Psoas muscle (tissue), 8 donors: Measurements from ENCODE around the gene ZNF718. TPM values are rescaled to one million over a fixed set of nuclear protein-coding genes. Genes with fewer than 3 reads are reported as not detected.
A peak's percentile ranks its signal among the peaks of the same experiment; 100 is the strongest.
"Not testable (repeated sequence)": the region's sequence is repeated elsewhere in the genome, so short reads cannot be mapped to it uniquely, and the experiment has no call there.

Experiments
- ATAC-seq, 4 donors: fragments of 200-7000 bp; cut with Tn5 transposase; one replicate each; pipeline ENCODE4 v1.9.1; 2020; ENCODE audit warnings: moderate library complexity in 3 of 4, mild to moderate bottlenecking in 2 of 4
- DNase-seq, 2 donors: peaks; one replicate each; pipeline ENCODE4 v3.0.0-alpha.2; 2020
- H3K27ac ChIP-seq: fragments of 200-600 bp; one replicate; pipeline ENCODE4 v1.8.0; 2022
- H3K27me3 ChIP-seq, 3 donors: fragments of 200-600 bp in 1 of 3; one replicate each; pipeline versions ENCODE4 v1.6.1 to v1.8.0; 2013 to 2022; ENCODE audit warnings: low read length in 2 of 3, mild to moderate bottlenecking in 2 of 3, moderate library complexity in 1 of 3; ENCODE audit not compliant: insufficient read depth in 3 of 3
- H3K36me3 ChIP-seq, 2 donors: fragments of 200-600 bp in 1 of 2; one replicate each; pipeline versions ENCODE4 v1.6.1 to v1.8.0; 2013 to 2022; ENCODE audit warnings: low read depth in 1 of 2, mild to moderate bottlenecking in 1 of 2, moderate library complexity in 1 of 2; ENCODE audit not compliant: insufficient read depth in 1 of 2
- H3K4me1 ChIP-seq: fragments of 200-600 bp; one replicate; pipeline ENCODE4 v1.8.0; 2022
- H3K4me3 ChIP-seq: fragments of 200-600 bp; one replicate; pipeline ENCODE4 v1.8.0; 2022; ENCODE audit warnings: mild to moderate bottlenecking
- H3K9me3 ChIP-seq: fragments of 200-600 bp; one replicate; pipeline ENCODE4 v1.8.0; 2022
- WGBS, 3 donors: extraction: QIAGEN DNeasy Blood & Tissue Kit; methylation state at CpG; one replicate each; pipeline versions ENCODE4 v1.1.6 to v1.1.7; 2013; 5-methylcytosine and 5-hydroxymethylcytosine counted together
- intact Hi-C, 2 donors: fragments of 100-400 bp; cut with DNase I; formaldehyde crosslinking; loops; one replicate each; pipeline versions ENCODE4 v1.11.0 to v1.14.2; 2022
- polyA plus RNA-seq, 3 donors: library from polyadenylated mRNA; stranded (reverse); fragments of 200-250 nt; gene quantifications; one replicate each; pipeline ENCODE4 v1.2.3, GENCODE V29; 2013
- total RNA-seq, 4 donors: library from RNA; stranded (reverse); fragmentation: NEBNext Ultra II Directional in 2 of 4; extraction: Animal tissue kit (Norgen Biotek cat#: 25700) in 2 of 4; gene quantifications; one replicate each; pipeline versions ENCODE4 v1.2.1 to v1.2.4, GENCODE V29; 2021 to 2023
- TF ChIP-seq, protein P1 (sequence below): fragments of 200-600 bp; IDR thresholded peaks from one replicate; pipeline ENCODE4 v1.8.0; 2022; ENCODE audit warnings: antibody characterized with exemption
- donor health status: healthy with polysubstance abuse.
- donor health status: DM: no; HTN: no; CAD: no; lungs with moderate emphysema.
- donor health status: Bipolar disorder and iron deficiency.
- donor health status: healthy.
- donor health status: DM: yes; HTN: yes; CAD: no.
- donor health status: DM: no; HTN: no; CAD: no.
- donor health status: DM: no; HTN: no; CAD: no.
- donor health status: DM: yes; HTN: yes; CAD: no.

Gene ZNF718
- total and polyA plus RNA-seq, 7 donors, result 0.44 to 3.0 (median 1.3) TPM

DNA sequence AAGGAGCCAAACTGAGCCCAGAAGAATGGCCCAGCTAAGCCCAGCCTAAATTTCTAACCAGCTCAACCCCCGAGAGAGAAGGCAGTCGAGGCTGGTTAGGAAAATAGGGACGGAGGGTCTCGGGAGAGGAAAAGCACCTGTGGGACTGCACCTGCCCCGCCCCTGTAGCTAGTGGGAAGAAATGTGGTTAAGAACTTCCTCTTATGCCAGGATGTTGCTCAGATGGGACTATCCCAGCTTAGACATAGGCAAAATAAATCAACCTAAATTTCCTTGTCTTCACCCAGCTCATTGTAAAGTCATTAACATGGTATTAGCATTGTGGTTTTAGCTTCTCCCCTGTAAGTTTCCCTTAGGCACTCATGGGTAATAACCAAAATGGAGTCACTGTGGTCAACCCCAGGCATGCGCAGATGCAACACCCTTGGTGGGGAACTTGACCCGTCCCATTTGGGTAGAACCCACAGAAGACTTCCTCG, 86.8 kb downstream of the ZNF718 start:
- intact Hi-C loops, result no loop called here
- no peak for ATAC-seq
- 87 to 93% (median 93%) methylated on average over 8 of the region's 8 CpGs for WGBS, 3 donors

DNA sequence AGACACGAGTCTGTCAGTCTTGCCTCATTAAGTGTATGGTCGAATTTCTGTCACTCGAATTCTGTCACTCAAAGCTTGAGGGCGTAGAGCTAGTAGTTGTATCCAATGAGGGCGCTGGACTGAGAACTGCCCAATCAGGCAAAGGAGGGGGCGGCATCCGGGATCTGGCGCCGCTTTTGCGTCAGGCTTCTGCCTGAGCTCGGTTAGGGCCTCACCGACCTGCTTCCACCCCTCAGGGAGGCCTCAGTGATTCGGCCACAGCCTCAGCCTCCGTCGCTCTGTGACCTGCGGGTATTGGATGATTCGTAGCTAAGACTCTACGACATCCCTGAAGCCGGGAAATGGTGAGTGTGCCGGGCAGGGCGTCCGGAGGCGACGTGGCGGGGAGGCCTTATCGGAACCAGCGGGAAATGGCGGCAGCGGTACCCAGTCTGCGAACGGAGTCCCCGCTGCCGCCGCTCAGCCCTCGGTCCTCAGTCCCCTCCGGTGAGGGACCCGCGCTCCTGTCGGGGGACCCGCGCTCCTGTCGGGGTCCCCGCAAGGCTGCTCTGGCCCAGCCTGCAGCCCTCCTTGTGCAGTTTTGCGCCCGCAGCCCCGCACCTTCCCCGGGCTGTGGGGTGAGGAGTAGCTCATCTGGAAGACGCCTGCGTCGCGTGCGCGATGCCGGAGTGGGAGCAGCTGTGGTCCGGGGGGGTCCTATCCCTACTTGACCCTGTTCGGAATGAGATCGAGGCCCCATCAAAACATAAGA, 88.3 kb downstream of the ZNF718 start:
- peak; percentile 66 to 74 for DNase-seq
- intact Hi-C loops, result no loop called here
- peaks cover 4% of the 10 kb centered on the region for H3K9me3 ChIP-seq

More for the DNA sequence above, 86.8 kb downstream of the ZNF718 start:
- H3K4me1 ChIP-seq, result no peaks in the 10 kb centered on the region
- H3K9me3 ChIP-seq, result peaks cover 4% of the 10 kb centered on the region
- no peak for DNase-seq
- no peaks in the 10 kb centered on the region for H3K36me3 ChIP-seq
- H3K27ac ChIP-seq, result no peak overlapping the region
- H3K4me3 ChIP-seq, result no peak overlapping the region
- peaks cover 0 to 7% (median 4%) of the 10 kb centered on the region in 3 donors for H3K27me3 ChIP-seq
- TF ChIP-seq, protein P1, sequence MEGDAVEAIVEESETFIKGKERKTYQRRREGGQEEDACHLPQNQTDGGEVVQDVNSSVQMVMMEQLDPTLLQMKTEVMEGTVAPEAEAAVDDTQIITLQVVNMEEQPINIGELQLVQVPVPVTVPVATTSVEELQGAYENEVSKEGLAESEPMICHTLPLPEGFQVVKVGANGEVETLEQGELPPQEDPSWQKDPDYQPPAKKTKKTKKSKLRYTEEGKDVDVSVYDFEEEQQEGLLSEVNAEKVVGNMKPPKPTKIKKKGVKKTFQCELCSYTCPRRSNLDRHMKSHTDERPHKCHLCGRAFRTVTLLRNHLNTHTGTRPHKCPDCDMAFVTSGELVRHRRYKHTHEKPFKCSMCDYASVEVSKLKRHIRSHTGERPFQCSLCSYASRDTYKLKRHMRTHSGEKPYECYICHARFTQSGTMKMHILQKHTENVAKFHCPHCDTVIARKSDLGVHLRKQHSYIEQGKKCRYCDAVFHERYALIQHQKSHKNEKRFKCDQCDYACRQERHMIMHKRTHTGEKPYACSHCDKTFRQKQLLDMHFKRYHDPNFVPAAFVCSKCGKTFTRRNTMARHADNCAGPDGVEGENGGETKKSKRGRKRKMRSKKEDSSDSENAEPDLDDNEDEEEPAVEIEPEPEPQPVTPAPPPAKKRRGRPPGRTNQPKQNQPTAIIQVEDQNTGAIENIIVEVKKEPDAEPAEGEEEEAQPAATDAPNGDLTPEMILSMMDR, result no peak

DNA sequence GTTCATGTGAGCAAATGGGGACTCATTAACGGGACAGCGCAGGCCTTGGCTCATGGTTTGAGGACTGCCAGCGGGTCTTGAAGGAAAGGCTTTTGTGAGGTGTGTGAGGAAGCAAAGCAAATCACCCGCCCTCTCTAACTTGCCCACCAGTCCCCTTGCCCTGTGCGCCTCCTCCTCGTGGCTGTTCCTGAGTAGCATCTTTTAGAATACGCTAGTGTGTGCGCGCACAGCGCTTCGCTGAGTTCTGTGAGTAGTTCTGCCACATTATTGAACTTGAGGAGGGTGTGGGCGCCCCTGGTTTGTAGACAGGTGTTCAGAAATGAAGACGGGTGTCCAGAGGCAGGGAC, 88.9 kb downstream of the ZNF718 start:
- H3K9me3 ChIP-seq, H3K4me1 ChIP-seq, DNase-seq, intact Hi-C loops, H3K27me3 ChIP-seq, H3K36me3 ChIP-seq, ATAC-seq, H3K27ac ChIP-seq: not testable (repeated sequence)
- H3K4me3 ChIP-seq, result peak overlapping the region; percentile 68
- WGBS, 3 donors, result 5 to 13% (median 13%) methylated on average over 13 of the region's 13 CpGs

More for the DNA sequence above, 88.3 kb downstream of the ZNF718 start:
- Histone ChIP-seq H3K27me3 (peaks cover 0 to 7% (median 4%) of the 10 kb centered on the region in 3 donors), H3K4me1 (no peaks in the 10 kb centered on the region), H3K36me3 (no peaks in the 10 kb centered on the region), H3K27ac (peak overlapping the region; percentile 55), H3K4me3 (peak overlapping the region; percentile 68)
- peak; percentile 39 to 76 (median 58) for ATAC-seq
- 2 to 3% (median 2%) methylated on average over 47 to 57 of the region's 57 CpGs for WGBS, 3 donors
- TF ChIP-seq, protein P1, result no peak

Other genes with a start within 250 kb of the ZNF718 start
- 10 to 100 TPM in 1 of 4 donors, 1 to 10 TPM in 3; 7.4 to 13.0 (median 7.6) TPM for gene ZNF595, start 71.2 kb upstream of the ZNF718 start, total RNA-seq
- gene ZNF595, start 71.2 kb upstream of the ZNF718 start, polyA plus RNA-seq, result 1 to 10 TPM; 2.1 to 4.5 (median 2.8) TPM
- gene ZNF732, start 181.0 kb downstream of the ZNF718 start, total RNA-seq, result under 1 TPM in 1 of 4 donors, not detected in 3; 0.10 TPM
- gene ZNF732, start 181.0 kb downstream of the ZNF718 start, polyA plus RNA-seq, result under 1 TPM in 2 of 3 donors, not detected in 1; 0.01 to 0.03 TPM
- gene ZNF141, start 213.3 kb downstream of the ZNF718 start, total RNA-seq, result 1 to 10 TPM; 2.9 to 4.8 (median 3.4) TPM
- gene ZNF141, start 213.3 kb downstream of the ZNF718 start, polyA plus RNA-seq, result 1 to 10 TPM in 2 of 3 donors, under 1 TPM in 1; 0.79 to 2.4 (median 1.3) TPM